ACC112 (cell line): ENCODE results near the gene CCDC78.
A peak's percentile ranks its signal among the peaks of the same experiment; 100 is the strongest.

ENCODE experiments used
- H2AFZ ChIP-seq: fragments of 200-600 bp; sonication (generic); one replicate; pipeline ENCODE4 v1.6.0; 2017; ENCODE audit warnings: antibody characterized with exemption, low read length; ENCODE audit not compliant: unreplicated experiment
- H3K27ac ChIP-seq: fragments of 200-600 bp; sonication (generic); 2 replicates; pipeline ENCODE4 v1.5.1; 2014; ENCODE audit warnings: low read depth, mild to moderate bottlenecking, antibody characterized with exemption, low read length, moderate library complexity
- H3K27me3 ChIP-seq: fragments of 200-600 bp; sonication (generic); 2 replicates; pipeline ENCODE4 v1.6.1; 2014; ENCODE audit warnings: mild to moderate bottlenecking, antibody characterized with exemption, low read length, moderate library complexity, mixed read lengths; ENCODE audit not compliant: insufficient read depth
- H3K36me3 ChIP-seq: fragments of 200-600 bp; sonication (generic); 2 replicates; pipeline ENCODE4 v1.6.1; 2016; ENCODE audit warnings: mild to moderate bottlenecking, antibody characterized with exemption, low read length, moderate library complexity, mixed read lengths; ENCODE audit not compliant: insufficient read depth
- H3K4me1 ChIP-seq: fragments of 200-600 bp; sonication (generic); one replicate; pipeline ENCODE4 v1.6.1; 2016; ENCODE audit warnings: low read length, mixed read lengths; ENCODE audit not compliant: insufficient read depth, unreplicated experiment, control insufficient read depth
- H3K4me3 ChIP-seq: fragments of 200-600 bp; sonication (generic); 2 replicates; pipeline ENCODE4 v1.5.1; 2014; ENCODE audit warnings: mild to moderate bottlenecking, low read depth, low read length
- H3K79me2 ChIP-seq: fragments of 200-600 bp; sonication (generic); one replicate; pipeline ENCODE4 v1.6.0; 2016; ENCODE audit warnings: low read length; ENCODE audit not compliant: control insufficient read depth, unreplicated experiment, insufficient read depth

The CCDC78 gene

GRCh38 chr16:674968-675883 is 51.0 kb downstream of the CCDC78 start, which contains the start of gene RHBDL1:
TSS of gene RHBDL1 (plus strand) at chr16:675671. CDS start at chr16:675791, 120 bp downstream.
- H3K36me3 ChIP-seq, result peaks cover 15% of the 10 kb centered on the region; the same call in 1 of the 2 replicates
- no peak within 1 kb of the TSS for H3K27ac ChIP-seq
- H3K79me2 ChIP-seq, result no peaks in the 10 kb centered on the region
- H3K27me3 ChIP-seq, result no peaks in the 10 kb centered on the region
- peak within 1 kb of the TSS; percentile 54; the same call in 1 of the 2 replicates for H3K4me3 ChIP-seq
- H2AFZ ChIP-seq, result no peak within 1 kb of the TSS
- no peaks in the 10 kb centered on the region for H3K4me1 ChIP-seq

- Histone ChIP-seq H3K4me3 (no peak overlapping the region), H3K27me3 (no peaks in the 10 kb centered on the region), H3K79me2 (peaks cover 2% of the 10 kb centered on the region), H3K36me3 (peaks cover 17% of the 10 kb centered on the region; the same call in 1 of the 2 replicates), H3K27ac (no peak overlapping the region), H3K4me1 (no peaks in the 10 kb centered on the region), H2AFZ (no peak overlapping the region)
These were observed 51.9 kb downstream of the CCDC78 start for GRCh38 chr16:674214-674881.

GRCh38 chr16:673399-673991 is 52.7 kb downstream of the CCDC78 start:
- Histone ChIP-seq H3K79me2 (peaks cover 10% of the 10 kb centered on the region), H3K27me3 (no peaks in the 10 kb centered on the region), H3K36me3 (peaks cover 17% of the 10 kb centered on the region; the same call in 1 of the 2 replicates), H3K4me1 (no peaks in the 10 kb centered on the region), H3K4me3 (no peak overlapping the region), H3K27ac (no peak overlapping the region), H2AFZ (no peak overlapping the region)

GRCh38 chr16:672851-673250 is 53.4 kb downstream of the CCDC78 start:
- Histone ChIP-seq H3K4me3 (no peak overlapping the region), H3K27me3 (no peaks in the 10 kb centered on the region), H3K36me3 (peaks cover 17% of the 10 kb centered on the region; the same call in 1 of the 2 replicates), H2AFZ (no peak overlapping the region), H3K4me1 (no peaks in the 10 kb centered on the region), H3K27ac (no peak overlapping the region), H3K79me2 (peaks cover 15% of the 10 kb centered on the region)
